Measurements from ENCODE around the gene CAP1.

CAP1 gene

DNA sequence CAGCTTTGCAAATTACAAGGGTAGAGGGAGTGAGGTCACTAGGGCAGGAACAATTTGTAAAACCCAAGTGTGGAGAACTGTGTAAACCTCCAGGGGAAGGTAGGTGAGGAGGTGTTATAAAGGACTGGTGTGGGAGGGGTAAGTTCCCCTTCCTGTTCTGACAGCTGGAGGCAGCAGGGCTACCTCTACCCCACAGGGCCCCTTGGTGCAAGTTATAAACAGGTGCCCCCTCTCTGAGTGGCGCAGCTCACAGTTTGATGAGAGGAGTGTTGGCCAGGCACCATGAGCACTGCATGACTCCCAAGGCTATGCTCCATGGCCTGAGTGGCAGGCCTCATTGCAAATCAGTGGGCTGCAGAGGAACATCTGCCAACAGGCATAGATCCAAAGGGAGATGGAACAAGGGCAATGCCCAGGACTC lies 44.5 kb upstream of the CAP1 start:
- Histone ChIP-seq H3K9me2 (replicated peaks; ENCODE audit: low read depth, low read length) (no peaks in the 10 kb centered on the region), H3K79me2 (ENCODE audit: insufficient read depth, low read length) (no peaks in the 10 kb centered on the region), H3K4me1 (ENCODE audit: insufficient read depth, low read length, poor library complexity, severe bottlenecking) (peaks cover 11% of the 10 kb centered on the region), H3K9ac (ENCODE audit: low read depth, low read length, poor library complexity, severe bottlenecking) (no peak overlapping the region), H3K9me3 (ENCODE audit: insufficient read depth, low read depth, low read length) (no peaks in the 10 kb centered on the region), H3F3A (ENCODE audit: low read depth) (no peaks in the 10 kb centered on the region), H3K4me3 (ENCODE audit: low read length, poor library complexity, severe bottlenecking) (no peak overlapping the region), H2AFZ (ENCODE audit: low read length) (peak overlapping the region; percentile 57; the same call in 1 of the 2 replicates), H3K4me2 (ENCODE audit: low read depth, low read length, poor library complexity, severe bottlenecking) (peak overlapping the region; percentile 17), H3K36me3 (ENCODE audit: insufficient read depth, low read length) (no peaks in the 10 kb centered on the region), H3K27me3 (ENCODE audit: insufficient read depth, low read length, poor library complexity, severe bottlenecking) (no peaks in the 10 kb centered on the region), H4K20me1 (ENCODE audit: insufficient read depth, low read length, poor library complexity, severe bottlenecking) (no peaks in the 10 kb centered on the region)
- TF ChIP-seq EZH2phosphoT487 (IDR thresholded peaks at IDR 0.05; ENCODE audit: borderline replicate concordance), result no peak
- TF ChIP-seq, protein P1, sequence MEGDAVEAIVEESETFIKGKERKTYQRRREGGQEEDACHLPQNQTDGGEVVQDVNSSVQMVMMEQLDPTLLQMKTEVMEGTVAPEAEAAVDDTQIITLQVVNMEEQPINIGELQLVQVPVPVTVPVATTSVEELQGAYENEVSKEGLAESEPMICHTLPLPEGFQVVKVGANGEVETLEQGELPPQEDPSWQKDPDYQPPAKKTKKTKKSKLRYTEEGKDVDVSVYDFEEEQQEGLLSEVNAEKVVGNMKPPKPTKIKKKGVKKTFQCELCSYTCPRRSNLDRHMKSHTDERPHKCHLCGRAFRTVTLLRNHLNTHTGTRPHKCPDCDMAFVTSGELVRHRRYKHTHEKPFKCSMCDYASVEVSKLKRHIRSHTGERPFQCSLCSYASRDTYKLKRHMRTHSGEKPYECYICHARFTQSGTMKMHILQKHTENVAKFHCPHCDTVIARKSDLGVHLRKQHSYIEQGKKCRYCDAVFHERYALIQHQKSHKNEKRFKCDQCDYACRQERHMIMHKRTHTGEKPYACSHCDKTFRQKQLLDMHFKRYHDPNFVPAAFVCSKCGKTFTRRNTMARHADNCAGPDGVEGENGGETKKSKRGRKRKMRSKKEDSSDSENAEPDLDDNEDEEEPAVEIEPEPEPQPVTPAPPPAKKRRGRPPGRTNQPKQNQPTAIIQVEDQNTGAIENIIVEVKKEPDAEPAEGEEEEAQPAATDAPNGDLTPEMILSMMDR (conservative IDR thresholded peaks at IDR 0.05; ENCODE audit: low read length), result no peak

DNA sequence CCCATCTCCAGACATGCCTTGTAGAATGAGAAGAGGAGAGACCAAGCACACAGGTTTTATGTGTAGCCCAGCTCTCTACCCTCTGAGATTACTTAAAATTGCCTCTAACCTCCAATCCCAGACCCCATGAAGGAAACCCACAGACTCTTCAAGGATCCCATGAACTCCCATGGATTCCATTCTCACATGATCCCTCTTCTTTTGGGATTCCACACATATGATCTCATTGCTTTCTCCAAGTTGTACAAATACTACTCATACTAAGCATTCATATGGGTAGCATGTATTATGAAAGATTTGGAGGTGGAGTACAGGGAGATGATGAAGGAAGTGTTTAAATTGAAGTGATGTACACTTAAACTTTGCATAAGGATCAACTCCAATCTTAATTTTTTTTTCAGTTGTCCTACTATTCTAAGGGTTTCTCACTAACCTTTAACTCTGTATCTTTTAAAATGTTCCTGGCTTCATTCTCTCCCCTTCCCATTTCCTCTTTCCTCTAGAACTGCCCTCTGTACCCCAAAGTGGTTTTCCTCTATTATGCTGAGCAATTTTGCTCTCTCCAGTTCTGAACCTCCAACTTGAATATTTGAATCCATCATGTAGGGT lies 44.0 kb upstream of the CAP1 start:
- peak overlapping the region; percentile 57; the same call in 1 of the 2 replicates for H2AFZ ChIP-seq (ENCODE audit: low read length)
- H4K20me1 ChIP-seq (ENCODE audit: insufficient read depth, low read length, poor library complexity, severe bottlenecking), result no peaks in the 10 kb centered on the region
- no peaks in the 10 kb centered on the region for H3K9me3 ChIP-seq (ENCODE audit: insufficient read depth, low read depth, low read length)
- H3K9me2 ChIP-seq (replicated peaks; ENCODE audit: low read depth, low read length), result no peaks in the 10 kb centered on the region
- no peak for TF ChIP-seq EZH2phosphoT487 (IDR thresholded peaks at IDR 0.05; ENCODE audit: borderline replicate concordance)
- TF ChIP-seq, protein P1 (conservative IDR thresholded peaks at IDR 0.05; ENCODE audit: low read length), result no peak
- peak overlapping the region; percentile 17 for H3K4me2 ChIP-seq (ENCODE audit: low read depth, low read length, poor library complexity, severe bottlenecking)
- no peaks in the 10 kb centered on the region for H3F3A ChIP-seq (ENCODE audit: low read depth)
- no peaks in the 10 kb centered on the region for H3K79me2 ChIP-seq (ENCODE audit: insufficient read depth, low read length)
- no peaks in the 10 kb centered on the region for H3K36me3 ChIP-seq (ENCODE audit: insufficient read depth, low read length)
- no peak overlapping the region for H3K4me3 ChIP-seq (ENCODE audit: low read length, poor library complexity, severe bottlenecking)
- no peaks in the 10 kb centered on the region for H3K27me3 ChIP-seq (ENCODE audit: insufficient read depth, low read length, poor library complexity, severe bottlenecking)
- H3K4me1 ChIP-seq (ENCODE audit: insufficient read depth, low read length, poor library complexity, severe bottlenecking), result peaks cover 11% of the 10 kb centered on the region
- H3K9ac ChIP-seq (ENCODE audit: low read depth, low read length, poor library complexity, severe bottlenecking), result no peak overlapping the region

DNA sequence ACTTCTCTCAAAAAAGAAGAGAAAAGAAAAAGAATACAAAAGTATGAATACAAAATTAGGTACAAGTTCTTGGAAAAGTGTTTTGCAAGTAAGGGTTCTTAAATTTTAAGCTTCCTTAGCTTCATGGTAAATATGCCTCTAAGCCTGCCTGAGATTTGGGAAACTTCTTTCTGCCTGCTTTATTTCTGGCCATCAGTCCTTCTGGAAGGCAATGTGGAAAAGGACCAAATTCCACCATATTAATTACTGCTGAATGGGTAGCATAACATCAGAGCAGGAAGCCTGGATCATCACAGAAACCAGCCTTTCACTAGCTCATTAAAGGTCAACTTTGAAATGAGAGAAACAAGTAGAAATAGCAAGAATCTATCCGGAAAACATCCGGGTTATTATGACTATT lies 39.1 kb upstream of the CAP1 start:
- Histone ChIP-seq H3K9me2 (replicated peaks; ENCODE audit: low read depth, low read length) (no peaks in the 10 kb centered on the region), H2AFZ (ENCODE audit: low read length) (no peak overlapping the region), H3K4me2 (ENCODE audit: low read depth, low read length, poor library complexity, severe bottlenecking) (no peak overlapping the region), H3K9me3 (ENCODE audit: insufficient read depth, low read depth, low read length) (no peaks in the 10 kb centered on the region), H3K4me1 (ENCODE audit: insufficient read depth, low read length, poor library complexity, severe bottlenecking) (peaks cover 3% of the 10 kb centered on the region), H3F3A (ENCODE audit: low read depth) (no peaks in the 10 kb centered on the region), H3K4me3 (ENCODE audit: low read length, poor library complexity, severe bottlenecking) (no peak overlapping the region), H3K27me3 (ENCODE audit: insufficient read depth, low read length, poor library complexity, severe bottlenecking) (no peaks in the 10 kb centered on the region), H3K9ac (ENCODE audit: low read depth, low read length, poor library complexity, severe bottlenecking) (no peak overlapping the region), H4K20me1 (ENCODE audit: insufficient read depth, low read length, poor library complexity, severe bottlenecking) (no peaks in the 10 kb centered on the region), H3K36me3 (ENCODE audit: insufficient read depth, low read length) (no peaks in the 10 kb centered on the region), H3K79me2 (ENCODE audit: insufficient read depth, low read length) (no peaks in the 10 kb centered on the region)
- TF ChIP-seq, protein P1 (conservative IDR thresholded peaks at IDR 0.05; ENCODE audit: low read length), result no peak
- TF ChIP-seq EZH2phosphoT487 (IDR thresholded peaks at IDR 0.05; ENCODE audit: borderline replicate concordance), result no peak
